ENCODE data around the gene LRRC8D.
"Not testable (repeated sequence)": the region's sequence is repeated elsewhere in the genome, so short reads cannot be mapped to it uniquely, and the experiment has no call there.

The LRRC8D gene

GRCh38 chr1:89965193-89965768 lies 144.4 kb downstream of the LRRC8D start:
- DNase-seq = no peak

- DNase-seq = no peak
These were observed 145.8 kb downstream of the LRRC8D start for GRCh38 chr1:89966656-89967055.

- DNase-seq = no peak
These were observed 150.8 kb downstream of the LRRC8D start for GRCh38 chr1:89971600-89971999.

GRCh38 chr1:89972024-89972423 lies 151.2 kb downstream of the LRRC8D start:
- no peak for DNase-seq

GRCh38 chr1:89973471-89974127 lies 152.8 kb downstream of the LRRC8D start:
- DNase-seq = no peak

DNA sequence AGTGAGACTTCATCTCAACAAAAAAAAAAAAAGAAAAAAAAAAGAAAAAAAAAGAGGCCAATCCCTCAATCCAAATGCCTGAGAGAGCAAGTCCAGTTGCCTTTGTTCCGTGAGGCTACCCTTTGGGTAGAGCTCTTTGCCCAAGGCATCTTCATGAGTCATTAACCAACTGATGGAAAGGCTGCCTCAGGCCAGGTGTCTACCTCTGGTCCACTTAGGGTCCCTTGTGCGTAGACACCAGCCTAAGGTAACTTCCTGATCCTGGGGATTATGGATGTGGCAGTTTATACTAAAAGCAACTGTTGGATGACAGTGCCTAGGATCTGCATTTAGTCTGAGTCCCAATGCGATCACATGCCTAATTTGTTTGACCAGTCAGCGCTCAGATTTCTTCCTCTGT lies 153.4 kb downstream of the LRRC8D start:
- DNase-seq = no peak

GRCh38 chr1:89974696-89975470 lies 154.1 kb downstream of the LRRC8D start:
- no peak for DNase-seq

DNA sequence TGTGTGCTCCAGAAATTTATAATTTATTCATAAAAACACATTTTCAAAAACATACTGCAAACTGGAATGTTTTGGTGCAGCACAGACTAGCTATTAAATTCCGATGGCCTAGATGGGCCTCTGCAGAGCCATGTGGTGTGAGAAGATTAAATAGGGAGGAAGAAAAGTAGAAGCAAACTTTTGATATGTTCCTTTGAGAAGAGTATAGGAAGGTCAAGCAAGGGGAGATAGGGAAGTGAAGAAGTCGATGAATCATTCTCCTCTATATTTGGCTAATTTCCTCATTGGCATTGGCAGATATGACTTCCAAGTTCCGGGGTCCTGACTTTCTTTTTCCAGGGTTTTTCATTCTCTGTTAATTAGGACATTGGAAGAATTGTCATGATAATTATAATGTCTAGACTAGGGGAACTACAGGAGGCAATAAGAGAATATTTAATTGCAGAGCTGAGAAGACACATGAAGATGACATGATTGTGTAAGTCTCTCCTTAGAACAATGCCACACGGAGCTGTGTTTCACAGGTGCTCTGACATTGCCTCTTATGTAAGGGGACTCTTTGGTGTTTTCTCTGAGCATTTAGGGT lies 154.8 kb downstream of the LRRC8D start:
- DNase-seq = no peak

DNA sequence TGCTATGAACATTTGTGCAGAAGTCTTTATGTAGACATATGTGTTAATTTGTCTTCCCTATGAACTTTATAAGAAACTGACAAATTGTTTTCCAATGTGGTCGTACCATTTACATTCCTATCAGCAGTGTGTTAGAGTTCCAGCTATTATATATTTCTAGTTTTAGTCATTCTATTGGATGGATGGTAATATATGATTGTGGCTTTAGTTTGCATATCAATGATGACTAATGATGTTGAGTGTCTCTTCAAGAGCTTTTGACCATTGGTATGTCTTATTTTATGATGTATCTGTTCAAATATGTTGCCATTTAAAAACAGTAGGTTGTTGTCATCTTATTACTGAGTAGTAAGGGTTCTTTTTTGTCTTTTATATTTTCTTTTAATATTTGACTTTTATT lies 157.9 kb downstream of the LRRC8D start:
- DNase-seq = no peak

- no peak for DNase-seq
These were observed 159.8 kb downstream of the LRRC8D start for GRCh38 chr1:89980605-89981004.

DNA sequence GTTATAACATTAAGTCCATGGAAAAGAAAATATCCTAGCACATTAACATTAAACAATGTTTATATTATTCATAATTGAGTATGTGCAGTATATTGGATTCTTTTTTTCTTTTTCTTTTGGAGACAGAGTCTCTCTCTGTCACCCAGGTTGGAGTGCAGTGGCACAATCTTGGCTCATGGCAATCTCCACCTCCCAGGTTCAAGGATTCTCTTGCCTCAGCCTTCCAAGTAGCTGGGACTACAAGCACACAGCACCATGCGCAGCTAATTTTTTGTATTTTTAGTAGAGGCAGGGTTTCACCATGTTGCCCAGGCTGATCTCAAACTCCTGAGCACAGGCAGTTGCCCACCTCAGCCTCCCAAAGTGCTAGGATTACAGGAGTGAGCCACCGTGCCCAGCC lies 162.0 kb downstream of the LRRC8D start:
- not testable (repeated sequence) for DNase-seq

DNA sequence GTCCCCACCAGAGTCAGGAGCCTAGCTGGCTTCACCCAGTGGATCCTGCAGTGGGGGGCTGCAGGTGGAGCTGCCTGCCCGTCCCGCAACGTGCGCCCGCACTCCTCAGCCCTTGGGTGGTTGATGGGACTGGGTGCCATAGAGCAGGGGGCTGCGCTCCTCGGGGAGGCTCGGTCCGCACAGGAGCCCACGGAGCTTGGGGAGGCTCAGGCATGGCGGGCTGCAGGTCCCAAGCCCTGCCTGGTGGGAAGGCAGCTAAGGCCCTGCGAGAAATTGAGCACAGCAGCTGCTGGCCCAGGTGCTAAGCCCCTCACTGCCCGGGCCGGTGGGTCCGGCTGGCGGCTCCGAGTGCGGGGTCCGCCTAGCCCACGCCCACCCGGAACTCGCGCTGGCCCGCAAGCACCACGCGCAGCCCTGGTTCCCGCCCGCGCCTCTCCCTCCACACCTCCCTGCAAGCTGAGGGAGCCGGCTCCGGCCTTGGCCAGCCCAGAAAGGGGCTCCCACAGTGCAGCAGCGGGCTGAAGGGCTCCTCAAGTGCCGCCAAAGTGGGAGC lies 163.8 kb downstream of the LRRC8D start:
- not testable (repeated sequence) for DNase-seq

DNA sequence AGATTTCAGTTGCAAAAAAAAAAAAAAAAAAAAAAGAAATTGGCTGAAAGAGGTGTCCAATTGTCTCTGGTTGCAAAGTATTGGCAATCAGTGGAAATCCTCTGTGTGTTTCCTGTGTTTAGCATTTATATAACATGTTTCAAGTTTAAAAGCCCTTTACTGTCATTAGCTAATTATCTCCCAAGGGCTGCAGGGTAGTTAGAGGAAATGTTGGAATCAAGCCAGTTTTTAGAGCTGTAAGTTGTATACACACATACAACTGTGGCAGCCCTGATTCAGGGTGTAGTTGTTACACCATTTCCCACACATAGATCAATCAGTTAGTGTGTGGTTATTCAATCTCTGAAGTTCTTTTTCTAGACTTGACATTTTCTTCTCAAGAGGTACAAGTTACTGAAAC lies 165.2 kb downstream of the LRRC8D start:
- no peak for DNase-seq
